ENCODE results near the gene CDH5.

- no peak for TF ChIP-seq CTCF (IDR thresholded peaks at IDR 0.05; ENCODE audit: control extremely low read depth in 1 of 3, insufficient read depth in 1 of 3, low read depth in 1 of 3, low read length in 3 of 3)
- TF ChIP-seq POLR2A (IDR thresholded peaks at IDR 0.05; ENCODE audit: control extremely low read depth in 1 of 2, low read depth in 2 of 2, low read length in 2 of 2), result no peak
- no peak for TF ChIP-seq EZH2 (IDR thresholded peaks at IDR 0.05; ENCODE audit: low read depth, low read length, severe bottlenecking)
- TF ChIP-seq SRF (IDR thresholded peaks at IDR 0.05; ENCODE audit: low read depth, low read length), result no peak
- TF ChIP-seq EGR1 (IDR thresholded peaks at IDR 0.05; ENCODE audit: borderline replicate concordance, low read depth, low read length), result no peak
- TF ChIP-seq ZNF274 (IDR thresholded peaks at IDR 0.05; ENCODE audit: borderline replicate concordance, extremely low read depth, low read length), result no peak
- TF ChIP-seq JUN (IDR thresholded peaks at IDR 0.05; ENCODE audit: low read depth, low read length), result no peak
- TF ChIP-seq SP2 (IDR thresholded peaks at IDR 0.05; ENCODE audit: low read length), result no peak
- no peak for TF ChIP-seq GTF2F1 (IDR thresholded peaks at IDR 0.05; ENCODE audit: borderline replicate concordance, low read depth, low read length)
- no peak for TF ChIP-seq CEBPB (IDR thresholded peaks at IDR 0.05; ENCODE audit: low read depth, low read length)
Observed at GRCh38 chr16:66441586-66442375, 75.3 kb downstream of the CDH5 start.
